HUES64 (cell line): Measurements from ENCODE around the gene IFI30. TPM values are rescaled to one million over a fixed set of nuclear protein-coding genes. Genes with fewer than 3 reads are reported as not detected.

ENCODE experiments used
- H3K27ac ChIP-seq: 2 replicates; pipeline ENCODE4 v1.7.0; 2013; ENCODE audit warnings: low read depth, low read length, inconsistent platforms
- H3K27me3 ChIP-seq: 2 replicates; pipeline ENCODE4 v1.6.1; 2013; ENCODE audit warnings: mild to moderate bottlenecking, low read length; ENCODE audit not compliant: insufficient read depth
- H3K36me3 ChIP-seq: 2 replicates; pipeline ENCODE4 v1.6.1; 2013; ENCODE audit warnings: mild to moderate bottlenecking, low read length; ENCODE audit not compliant: insufficient read depth
- H3K4me1 ChIP-seq: 2 replicates; pipeline ENCODE4 v1.6.1; 2013; ENCODE audit warnings: mild to moderate bottlenecking, low read length, moderate library complexity; ENCODE audit not compliant: insufficient read depth
- H3K4me3 ChIP-seq: 2 replicates; pipeline ENCODE4 v1.5.1; 2013; ENCODE audit warnings: mild to moderate bottlenecking, low read length, moderate library complexity
- H3K9ac ChIP-seq: 2 replicates; pipeline ENCODE4 v1.6.1; 2013; ENCODE audit warnings: mild to moderate bottlenecking, low read depth, low read length
- H3K9me3 ChIP-seq: 2 replicates; pipeline ENCODE4 v1.6.1; 2013; ENCODE audit warnings: low read depth, low read length; ENCODE audit not compliant: insufficient read depth
- WGBS: fragments of 150-250, 120-280 bp; methylation state at CpG from one replicate; pipeline ENCODE4 v1.1.7; 2013; ENCODE audit warnings: missing lambda C conversion rate; 5-methylcytosine and 5-hydroxymethylcytosine counted together
- polyA plus RNA-seq, 2 experiments: library from polyadenylated mRNA; stranded (reverse); fragments of 50-300 nt; gene quantifications; one replicate each; pipeline ENCODE4 v1.2.3, GENCODE V29; 2013

IFI30 gene
- polyA plus RNA-seq (2013, experiment 1 of 2) = 12.3 TPM
- polyA plus RNA-seq (2013, experiment 2 of 2) = 13.2 TPM

DNA sequence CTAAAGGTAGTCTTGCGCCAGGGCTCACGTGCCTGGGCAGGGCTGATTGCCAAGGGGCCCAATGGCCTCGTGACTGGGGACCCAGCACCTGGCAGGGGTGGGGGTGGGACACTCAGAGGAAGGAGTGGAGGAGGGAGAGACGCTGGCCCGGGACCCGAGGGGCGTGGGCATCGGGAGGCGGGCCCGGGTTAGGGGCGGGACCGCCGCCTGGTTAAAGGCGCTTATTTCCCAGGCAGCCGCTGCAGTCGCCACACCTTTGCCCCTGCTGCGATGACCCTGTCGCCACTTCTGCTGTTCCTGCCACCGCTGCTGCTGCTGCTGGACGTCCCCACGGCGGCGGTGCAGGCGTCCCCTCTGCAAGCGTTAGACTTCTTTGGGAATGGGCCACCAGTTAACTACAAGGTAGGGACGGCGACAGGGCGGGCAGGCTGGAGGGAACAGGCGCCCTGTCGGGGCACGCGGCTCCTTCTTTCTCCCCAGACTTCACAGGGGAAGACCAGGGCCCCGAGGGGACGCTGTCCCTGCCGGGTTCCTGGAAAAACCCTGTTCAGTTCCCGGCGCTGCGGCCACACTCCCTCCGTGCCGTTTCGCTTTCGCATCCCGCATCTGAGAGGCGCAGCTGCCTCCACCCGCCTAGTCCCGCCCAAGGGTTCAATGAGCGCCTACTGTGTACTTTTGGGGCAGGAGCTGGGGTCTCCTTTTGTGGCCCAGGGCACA lies at the start of gene IFI30:
TSS of gene IFI30 (plus strand) at position 242 of the 717 bp plus-strand sequence. CDS start at position 271, 29 bp downstream.
- no peak within 1 kb of the TSS for H3K27ac ChIP-seq
- peaks cover 13% of the 10 kb centered on the region for H3K36me3 ChIP-seq
- peaks cover 20% of the 10 kb centered on the region for H3K27me3 ChIP-seq
- no peaks in the 10 kb centered on the region for H3K4me1 ChIP-seq
- H3K9me3 ChIP-seq = no peaks in the 10 kb centered on the region
- 2% methylated on average over 47 of the region's 47 CpGs for WGBS
- H3K9ac ChIP-seq = peak within 1 kb of the TSS; percentile 13
- peak within 1 kb of the TSS; percentile 61 for H3K4me3 ChIP-seq

DNA sequence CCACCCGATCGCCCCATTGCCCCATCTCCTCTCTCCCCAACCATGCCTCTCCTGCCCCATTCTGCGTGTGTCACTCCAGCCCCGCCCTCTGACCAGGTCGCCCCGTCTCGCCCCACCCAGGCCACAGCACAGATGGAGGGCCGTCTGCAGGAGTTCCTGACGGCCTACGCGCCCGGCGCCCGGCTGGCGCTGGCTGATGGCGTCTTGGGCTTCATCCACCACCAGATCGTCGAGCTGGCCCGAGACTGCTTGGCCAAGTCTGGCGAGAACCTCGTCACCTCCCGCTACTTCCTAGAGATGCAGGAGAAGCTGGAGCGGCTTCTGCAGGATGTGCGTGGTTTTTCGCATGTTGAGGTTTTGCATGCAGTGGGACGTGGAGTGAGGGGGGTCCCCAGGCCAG lies 49.8 kb upstream of the IFI30 start:
- Histone ChIP-seq H3K27ac (no peak overlapping the region), H3K9me3 (no peaks in the 10 kb centered on the region), H3K36me3 (peaks cover 35% of the 10 kb centered on the region), H3K4me3 (no peak overlapping the region), H3K9ac (no peak overlapping the region), H3K27me3 (no peaks in the 10 kb centered on the region), H3K4me1 (no peaks in the 10 kb centered on the region)
- 94% methylated on average over 26 of the region's 26 CpGs for WGBS

DNA sequence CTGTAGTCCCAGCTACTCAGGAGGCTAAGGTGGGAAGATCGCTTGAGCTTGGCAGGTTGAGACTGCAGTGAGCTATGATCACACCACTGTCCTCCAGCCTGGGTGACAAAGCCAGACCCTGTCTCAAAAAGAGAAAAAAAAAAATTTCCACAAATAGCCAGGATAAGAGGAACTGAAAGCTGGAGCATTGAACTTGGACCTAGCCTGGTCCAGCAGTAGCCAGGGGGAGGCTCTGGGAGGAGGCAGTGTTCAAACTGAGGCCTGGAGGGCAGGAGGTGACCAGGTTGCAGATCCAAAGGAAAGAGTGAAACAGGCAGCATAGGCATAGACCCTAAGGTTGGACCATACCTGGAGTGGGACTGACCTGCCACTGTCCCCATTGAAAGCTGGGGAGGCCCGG lies 47.5 kb upstream of the IFI30 start:
- 92% methylated on average over 2 of the region's 2 CpGs for WGBS
- H3K27me3 ChIP-seq = no peaks in the 10 kb centered on the region

DNA sequence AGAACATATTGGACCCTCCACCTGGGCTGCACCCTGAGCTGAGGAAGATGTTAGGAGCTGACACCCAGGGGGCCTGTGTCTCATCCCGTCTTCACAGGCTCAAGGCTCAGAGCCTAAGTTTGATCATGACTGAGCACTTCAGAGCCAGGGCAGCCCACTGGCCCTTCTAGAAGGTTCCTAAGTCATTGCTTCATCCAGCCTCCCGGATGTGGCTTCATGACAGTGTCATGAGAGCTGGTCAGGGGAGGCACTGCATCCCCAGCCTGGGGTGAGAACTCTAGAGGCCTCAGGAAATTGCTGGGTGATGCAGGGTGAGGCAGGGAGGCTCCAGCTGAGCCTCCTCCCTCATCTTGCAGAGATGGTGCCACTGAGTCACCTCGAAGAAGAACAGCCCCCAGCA lies 45.6 kb upstream of the IFI30 start:
- H3K27ac ChIP-seq = no peak overlapping the region
- WGBS = 86% methylated on average over 3 of the region's 3 CpGs
- no peak overlapping the region for H3K9ac ChIP-seq
- H3K4me1 ChIP-seq = no peaks in the 10 kb centered on the region
- H3K4me3 ChIP-seq = no peak overlapping the region
- H3K27me3 ChIP-seq = no peaks in the 10 kb centered on the region
- peaks cover 55% of the 10 kb centered on the region for H3K36me3 ChIP-seq
- no peaks in the 10 kb centered on the region for H3K9me3 ChIP-seq

More for the DNA sequence above, 47.5 kb upstream of the IFI30 start:
- Histone ChIP-seq H3K9me3 (no peaks in the 10 kb centered on the region), H3K4me1 (no peaks in the 10 kb centered on the region), H3K27ac (no peak overlapping the region), H3K4me3 (no peak overlapping the region), H3K36me3 (peaks cover 50% of the 10 kb centered on the region), H3K9ac (no peak overlapping the region)

DNA sequence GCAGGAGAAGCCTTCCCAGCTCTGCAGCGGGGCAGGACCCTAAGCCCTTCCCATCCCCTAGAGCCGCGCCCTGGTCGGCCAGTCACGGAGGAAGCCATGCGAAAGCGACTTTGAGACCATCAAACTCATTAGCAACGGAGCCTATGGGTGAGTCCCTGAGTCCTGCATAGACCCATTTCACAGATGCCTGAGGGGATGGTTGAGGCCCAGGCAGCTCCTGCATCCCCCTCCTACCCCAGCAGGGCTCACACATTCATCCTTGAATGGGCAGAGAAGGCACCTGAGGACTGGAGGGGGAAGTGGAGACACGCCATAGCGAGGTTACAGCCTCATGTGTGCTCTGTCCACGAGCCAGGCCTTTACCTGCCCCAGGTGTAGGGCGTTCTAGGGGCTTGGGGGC lies 44.8 kb upstream of the IFI30 start:
- H3K9me3 ChIP-seq = no peaks in the 10 kb centered on the region
- WGBS = 96% methylated on average over 12 of the region's 12 CpGs
- no peak overlapping the region for H3K4me3 ChIP-seq
- no peaks in the 10 kb centered on the region for H3K4me1 ChIP-seq
- no peak overlapping the region for H3K27ac ChIP-seq
- H3K27me3 ChIP-seq = no peaks in the 10 kb centered on the region
- no peak overlapping the region for H3K9ac ChIP-seq
- peaks cover 55% of the 10 kb centered on the region for H3K36me3 ChIP-seq

DNA sequence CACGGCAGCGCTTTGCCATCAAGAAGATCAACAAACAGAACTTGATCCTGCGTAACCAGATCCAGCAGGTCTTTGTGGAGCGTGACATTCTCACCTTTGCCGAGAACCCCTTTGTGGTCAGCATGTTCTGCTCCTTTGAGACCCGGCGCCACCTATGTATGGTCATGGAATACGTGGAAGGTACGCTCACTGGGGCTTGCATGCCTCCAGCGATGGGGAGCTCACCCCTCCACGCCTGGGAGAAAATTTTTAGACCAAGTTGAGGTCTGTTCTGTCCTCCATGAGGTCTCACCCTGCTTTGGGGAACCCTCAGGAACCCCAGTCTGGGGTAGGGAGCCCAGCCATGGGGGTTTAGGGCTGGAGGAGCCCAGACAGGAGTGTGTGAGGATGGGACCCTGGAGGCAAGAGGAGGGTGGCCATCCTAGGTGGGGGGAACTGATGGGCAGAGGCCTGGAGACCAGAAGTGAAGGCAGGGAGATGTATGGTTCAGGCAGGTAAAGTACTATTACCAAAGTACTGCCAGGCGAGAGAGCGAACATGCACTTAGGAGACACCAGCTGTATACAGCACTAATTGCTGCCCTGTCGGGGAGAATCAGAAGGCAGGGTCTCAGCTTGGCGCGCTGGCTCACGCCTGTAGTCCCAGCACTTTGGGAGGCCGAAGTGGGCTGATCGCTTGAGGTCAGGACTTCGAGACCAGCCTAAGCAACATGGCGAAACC lies 42.9 kb upstream of the IFI30 start:
- no peaks in the 10 kb centered on the region for H3K27me3 ChIP-seq
- H3K9ac ChIP-seq = no peak overlapping the region
- 97% methylated on average over 21 of the region's 21 CpGs for WGBS
- H3K27ac ChIP-seq = no peak overlapping the region
- H3K36me3 ChIP-seq = peaks cover 52% of the 10 kb centered on the region
- no peaks in the 10 kb centered on the region for H3K9me3 ChIP-seq
- no peaks in the 10 kb centered on the region for H3K4me1 ChIP-seq
- H3K4me3 ChIP-seq = no peak overlapping the region

DNA sequence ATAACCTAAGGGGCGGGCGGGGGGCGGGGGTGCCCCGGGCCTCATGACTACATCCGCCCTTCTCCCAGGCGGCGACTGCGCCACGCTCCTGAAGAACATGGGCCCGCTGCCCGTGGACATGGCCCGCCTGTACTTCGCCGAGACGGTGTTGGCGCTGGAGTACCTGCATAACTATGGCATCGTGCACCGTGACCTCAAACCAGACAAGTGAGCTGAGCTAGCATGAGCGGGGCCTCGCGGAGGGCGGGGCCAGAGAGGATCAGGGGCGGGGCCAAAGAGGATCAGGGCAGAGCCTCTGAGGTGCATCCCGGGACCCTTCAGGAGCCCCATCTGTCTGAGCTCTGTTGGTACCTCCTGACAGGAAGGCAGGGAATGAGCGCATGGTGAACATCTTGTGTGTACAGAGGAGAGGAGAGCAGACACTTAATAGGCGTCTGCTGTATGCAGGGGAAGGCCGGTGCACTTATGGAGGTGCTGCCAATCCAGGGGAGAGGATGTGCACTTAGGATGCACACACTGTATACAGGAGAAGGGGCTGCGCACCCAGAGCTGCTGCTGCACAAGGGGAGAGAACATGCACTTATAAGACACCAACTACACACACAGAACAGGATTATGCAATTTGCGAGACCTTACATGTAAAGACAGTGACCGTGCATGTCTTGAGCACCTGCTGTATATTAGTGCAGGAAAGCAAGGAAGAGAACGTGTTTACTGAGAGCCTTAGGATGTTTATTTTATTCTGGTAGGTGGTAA lies 41.6 kb upstream of the IFI30 start:
- Histone ChIP-seq H3K27me3 (no peaks in the 10 kb centered on the region), H3K9me3 (no peaks in the 10 kb centered on the region), H3K4me3 (no peak overlapping the region), H3K9ac (no peak overlapping the region), H3K4me1 (no peaks in the 10 kb centered on the region), H3K36me3 (peaks cover 51% of the 10 kb centered on the region), H3K27ac (no peak overlapping the region)
- WGBS = 89% methylated on average over 31 of the region's 31 CpGs

DNA sequence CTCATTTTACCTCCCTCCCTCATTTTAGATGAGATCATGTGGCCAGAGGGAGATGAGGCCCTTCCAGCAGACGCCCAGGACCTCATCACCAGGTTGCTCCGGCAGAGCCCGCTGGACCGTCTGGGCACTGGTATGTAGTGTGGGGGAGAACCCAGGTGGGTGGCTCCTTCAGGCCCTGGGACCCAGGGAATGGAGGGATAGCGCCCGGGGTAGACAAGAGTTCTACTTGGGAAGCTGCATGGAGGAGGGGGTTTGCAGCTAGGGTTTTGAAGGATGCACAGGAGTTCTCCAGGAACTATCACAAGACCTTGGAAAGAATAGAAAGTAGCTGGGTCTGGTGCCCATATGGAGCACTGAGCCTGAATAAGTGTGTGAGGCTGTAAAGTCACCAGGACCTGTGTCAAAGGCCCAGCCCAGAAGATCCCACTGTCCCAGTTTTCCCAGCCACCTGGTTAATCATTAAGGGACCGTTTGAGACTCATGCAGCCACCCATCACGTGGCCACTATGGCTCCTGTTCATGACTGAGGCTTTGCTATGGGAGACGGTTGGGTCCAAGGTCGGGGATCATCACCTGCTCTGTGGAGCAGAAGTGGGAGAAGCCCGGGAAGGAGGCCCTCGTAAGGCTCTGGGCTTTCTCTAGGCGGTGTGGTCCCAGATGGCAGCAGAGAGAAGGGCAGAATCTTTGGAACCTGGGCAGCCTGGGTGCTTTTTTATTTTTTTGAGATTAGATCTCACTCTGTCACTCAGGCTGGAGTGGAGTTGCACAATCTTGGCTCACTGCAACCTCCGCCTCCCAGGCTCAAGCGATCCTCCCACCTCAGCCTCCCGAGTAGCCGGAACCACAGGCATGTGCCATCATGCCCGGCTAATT lies 37.7 kb upstream of the IFI30 start:
- Histone ChIP-seq H3K9me3 (no peaks in the 10 kb centered on the region), H3K27me3 (no peaks in the 10 kb centered on the region), H3K4me1 (no peaks in the 10 kb centered on the region), H3K4me3 (no peak overlapping the region), H3K36me3 (peaks cover 40% of the 10 kb centered on the region), H3K9ac (no peak overlapping the region), H3K27ac (no peak overlapping the region)
- 94% methylated on average over 18 of the region's 18 CpGs for WGBS

DNA sequence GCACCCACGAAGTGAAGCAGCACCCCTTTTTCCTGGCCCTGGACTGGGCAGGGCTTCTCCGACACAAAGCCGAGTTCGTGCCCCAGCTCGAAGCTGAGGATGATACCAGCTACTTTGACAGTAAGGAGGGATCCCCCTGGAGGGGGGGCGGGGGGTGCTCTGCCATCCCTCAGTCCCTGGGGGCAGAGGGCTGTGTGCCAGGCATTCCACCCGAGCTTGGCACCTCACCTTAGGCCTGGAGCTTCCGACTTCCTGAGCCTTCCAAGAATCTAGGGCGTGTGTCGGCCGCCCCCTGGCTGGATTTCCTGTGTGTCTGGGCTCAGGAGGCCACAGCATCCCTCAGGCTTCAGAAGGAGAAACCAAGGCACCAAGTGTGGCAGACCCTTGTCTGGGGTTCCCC lies 36.4 kb upstream of the IFI30 start:
- no peaks in the 10 kb centered on the region for H3K4me1 ChIP-seq
- H3K36me3 ChIP-seq = peaks cover 43% of the 10 kb centered on the region
- WGBS = 85% methylated on average over 11 of the region's 11 CpGs
- H3K9ac ChIP-seq = no peak overlapping the region
- no peak overlapping the region for H3K4me3 ChIP-seq
- no peaks in the 10 kb centered on the region for H3K9me3 ChIP-seq
- H3K27me3 ChIP-seq = no peaks in the 10 kb centered on the region
- H3K27ac ChIP-seq = no peak overlapping the region

DNA sequence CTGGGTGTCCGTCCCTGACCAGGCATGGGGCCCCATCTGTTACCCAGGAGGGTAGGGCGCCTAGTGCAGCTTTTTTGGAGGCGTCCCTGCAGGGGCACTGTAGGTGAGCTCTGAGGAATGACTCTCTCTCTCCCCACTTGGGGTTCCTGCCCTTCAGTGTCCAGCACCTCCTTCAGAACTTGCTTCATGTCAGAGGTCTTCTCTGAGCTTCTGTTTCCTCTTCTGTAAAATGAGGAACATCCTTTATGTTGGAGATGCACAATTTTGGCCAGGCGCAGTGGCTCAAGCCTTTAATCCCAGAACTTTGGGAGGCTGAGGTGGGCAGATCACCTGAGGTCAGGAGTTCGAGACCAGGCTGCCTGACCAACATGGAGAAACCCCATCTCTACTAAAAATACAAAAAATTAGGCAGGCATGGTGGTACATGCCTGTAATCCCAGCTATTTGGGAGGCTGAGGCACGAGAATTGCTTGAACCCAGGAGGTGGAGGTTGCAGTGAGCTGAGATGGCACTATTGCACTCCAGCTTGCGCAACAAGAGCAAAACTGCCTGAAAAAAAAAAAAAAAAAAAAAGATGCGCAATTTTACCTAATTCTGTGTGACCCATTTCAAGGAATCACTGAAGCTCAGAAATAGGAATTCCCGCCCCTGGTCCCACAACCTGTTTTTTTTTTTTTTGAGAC lies 35.8 kb upstream of the IFI30 start:
- no peaks in the 10 kb centered on the region for H3K27me3 ChIP-seq
- no peak overlapping the region for H3K4me3 ChIP-seq
- peaks cover 41% of the 10 kb centered on the region for H3K36me3 ChIP-seq
- H3K9me3 ChIP-seq = no peaks in the 10 kb centered on the region
- H3K9ac ChIP-seq = no peak overlapping the region
- WGBS = 94% methylated on average over 9 of the region's 9 CpGs
- no peak overlapping the region for H3K27ac ChIP-seq
- H3K4me1 ChIP-seq = no peaks in the 10 kb centered on the region
